Measurements from ENCODE around the gene VSIR.

DNA sequence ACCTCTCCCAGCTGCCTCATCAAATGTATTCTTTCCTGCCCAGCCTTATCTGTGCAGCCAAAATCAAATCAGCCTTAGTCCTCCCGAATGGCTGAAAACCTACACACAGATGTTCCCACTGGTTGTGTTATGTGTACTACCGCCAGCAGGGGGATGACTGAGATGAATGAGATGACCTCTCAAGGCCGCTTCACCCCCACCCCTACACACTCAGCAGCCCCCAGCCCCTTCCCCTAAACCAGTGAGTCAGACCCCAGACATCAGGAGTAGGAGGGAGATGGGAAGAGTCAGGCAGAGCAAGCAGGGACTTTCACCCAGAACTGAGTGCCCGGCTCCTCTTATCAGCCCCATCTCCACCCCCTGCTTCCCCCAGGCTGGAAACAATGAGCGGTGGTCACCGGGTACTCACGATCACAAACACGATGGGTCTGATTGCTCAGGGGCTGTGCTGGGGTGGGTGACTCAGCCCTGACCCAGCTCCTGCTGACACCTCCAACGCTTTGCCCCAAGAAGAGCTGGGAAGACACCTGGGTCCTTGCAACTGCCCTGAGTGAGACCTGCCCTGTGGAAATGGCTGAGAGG, 47.2 kb downstream of the VSIR start:
- TF ChIP-seq, protein P1, sequence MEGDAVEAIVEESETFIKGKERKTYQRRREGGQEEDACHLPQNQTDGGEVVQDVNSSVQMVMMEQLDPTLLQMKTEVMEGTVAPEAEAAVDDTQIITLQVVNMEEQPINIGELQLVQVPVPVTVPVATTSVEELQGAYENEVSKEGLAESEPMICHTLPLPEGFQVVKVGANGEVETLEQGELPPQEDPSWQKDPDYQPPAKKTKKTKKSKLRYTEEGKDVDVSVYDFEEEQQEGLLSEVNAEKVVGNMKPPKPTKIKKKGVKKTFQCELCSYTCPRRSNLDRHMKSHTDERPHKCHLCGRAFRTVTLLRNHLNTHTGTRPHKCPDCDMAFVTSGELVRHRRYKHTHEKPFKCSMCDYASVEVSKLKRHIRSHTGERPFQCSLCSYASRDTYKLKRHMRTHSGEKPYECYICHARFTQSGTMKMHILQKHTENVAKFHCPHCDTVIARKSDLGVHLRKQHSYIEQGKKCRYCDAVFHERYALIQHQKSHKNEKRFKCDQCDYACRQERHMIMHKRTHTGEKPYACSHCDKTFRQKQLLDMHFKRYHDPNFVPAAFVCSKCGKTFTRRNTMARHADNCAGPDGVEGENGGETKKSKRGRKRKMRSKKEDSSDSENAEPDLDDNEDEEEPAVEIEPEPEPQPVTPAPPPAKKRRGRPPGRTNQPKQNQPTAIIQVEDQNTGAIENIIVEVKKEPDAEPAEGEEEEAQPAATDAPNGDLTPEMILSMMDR (IDR thresholded peaks at IDR 0.05) = peak; percentile 35
- no peak for TF ChIP-seq EZH2 (IDR thresholded peaks at IDR 0.05; ENCODE audit: borderline replicate concordance, insufficient read depth, low read depth, low read length, poor library complexity, severe bottlenecking)
